DLD1 (cell line): ENCODE results near the gene CDCA8.

ENCODE experiments used
- in situ Hi-C: cut with HindIII; loops from 2 replicates; pipeline ENCODE4 v1.10.0; 2017; ENCODE audit warnings: low sequenced_read_pairs

Gene CDCA8

GRCh38 chr1:37692078-37692833 lies at the start of gene CDCA8:
Gene CDCA8, plus strand, starts transcription at chr1:37692516. Its CDS starts 175 bp downstream, at chr1:37692691.
- in situ Hi-C loops: no loop called here

GRCh38 chr1:37647281-37647680 lies 45.0 kb upstream of the CDCA8 start:
- in situ Hi-C loops: no loop called here

- in situ Hi-C loops: no loop called here
Observed at GRCh38 chr1:37650173-37650572, 42.1 kb upstream of the CDCA8 start.

- in situ Hi-C loops: no loop called here
Observed at GRCh38 chr1:37650721-37651120, 41.6 kb upstream of the CDCA8 start.

- in situ Hi-C loops: no loop called here
Observed at GRCh38 chr1:37651803-37652202, 40.5 kb upstream of the CDCA8 start.

- in situ Hi-C loops: no loop called here
Observed at GRCh38 chr1:37652976-37653375, 39.3 kb upstream of the CDCA8 start.

GRCh38 chr1:37653906-37654305 lies 38.4 kb upstream of the CDCA8 start:
- in situ Hi-C loops: no loop called here

GRCh38 chr1:37655274-37655673 lies 37.0 kb upstream of the CDCA8 start:
- in situ Hi-C loops: no loop called here

GRCh38 chr1:37656026-37656425 lies 36.3 kb upstream of the CDCA8 start:
- in situ Hi-C loops: no loop called here

GRCh38 chr1:37656881-37657280 lies 35.4 kb upstream of the CDCA8 start:
- in situ Hi-C loops: no loop called here

- in situ Hi-C loops: no loop called here
Observed at GRCh38 chr1:37657620-37658412, 34.5 kb upstream of the CDCA8 start.

GRCh38 chr1:37658486-37658885 lies 33.8 kb upstream of the CDCA8 start:
- in situ Hi-C loops: no loop called here

- in situ Hi-C loops: loop anchor here (10.0 kb wide), 1 partner anchor 216 kb away; no protein-coding TSS in a partner anchor
Observed at GRCh38 chr1:37660664-37661063, 31.7 kb upstream of the CDCA8 start.

- in situ Hi-C loops: loop anchor here (10.0 kb wide), 1 partner anchor 217 kb away; no protein-coding TSS in a partner anchor
Observed at GRCh38 chr1:37661401-37661800, 30.9 kb upstream of the CDCA8 start.

GRCh38 chr1:37662031-37662755 lies 30.1 kb upstream of the CDCA8 start:
- in situ Hi-C loops: loop anchor here (10.0 kb wide), 1 partner anchor 217 kb away; no protein-coding TSS in a partner anchor

GRCh38 chr1:37663426-37664000 lies 28.8 kb upstream of the CDCA8 start:
- in situ Hi-C loops: loop anchor here (10.0 kb wide), 1 partner anchor 219 kb away; no protein-coding TSS in a partner anchor

GRCh38 chr1:37666241-37666867 lies 26.0 kb upstream of the CDCA8 start:
- in situ Hi-C loops: loop anchor here (10.0 kb wide), 1 partner anchor 222 kb away; no protein-coding TSS in a partner anchor

- in situ Hi-C loops: loop anchor here (10.0 kb wide), 1 partner anchor 222 kb away; no protein-coding TSS in a partner anchor
Observed at GRCh38 chr1:37667023-37667671, 25.2 kb upstream of the CDCA8 start.

- in situ Hi-C loops: no loop called here
Observed at GRCh38 chr1:37670133-37670532, 22.2 kb upstream of the CDCA8 start.

GRCh38 chr1:37671261-37671660 lies 21.1 kb upstream of the CDCA8 start:
- in situ Hi-C loops: no loop called here
